Skeletal muscle tissue (tissue), 4 donors: ENCODE results near the gene ADK. TPM values are rescaled to one million over a fixed set of nuclear protein-coding genes. Genes with fewer than 3 reads are reported as not detected.

ENCODE experiments used
- H3K27ac ChIP-seq: one replicate; pipeline ENCODE4 v1.7.0; 2013; ENCODE audit warnings: mild to moderate bottlenecking, low read depth, low read length, inconsistent platforms
- H3K27me3 ChIP-seq, 3 donors: one replicate each; pipeline ENCODE4 v1.7.0; 2013; ENCODE audit warnings: low read length in 3 of 3; ENCODE audit not compliant: control insufficient read depth in 3 of 3, insufficient read depth in 3 of 3
- H3K36me3 ChIP-seq, 3 donors: one replicate each; pipeline ENCODE4 v1.7.0; 2013; ENCODE audit warnings: low read length in 3 of 3; ENCODE audit not compliant: control insufficient read depth in 3 of 3, insufficient read depth in 3 of 3
- H3K4me1 ChIP-seq, 3 donors: one replicate each; pipeline ENCODE4 v1.7.0; 2013; ENCODE audit warnings: low read length in 3 of 3, mild to moderate bottlenecking in 3 of 3; ENCODE audit not compliant: control insufficient read depth in 3 of 3, insufficient read depth in 3 of 3
- H3K4me3 ChIP-seq, 3 donors: one replicate each; pipeline ENCODE4 v1.7.0; 2013; ENCODE audit warnings: low read length in 3 of 3
- H3K9ac ChIP-seq, 3 donors: one replicate each; pipeline ENCODE4 v1.7.0; 2013; ENCODE audit warnings: low read length in 3 of 3, mild to moderate bottlenecking in 3 of 3, moderate library complexity in 2 of 3, low read depth in 1 of 3
- H3K9me3 ChIP-seq, 3 donors: one replicate each; pipeline ENCODE4 v1.7.0; 2013; ENCODE audit warnings: low read length in 3 of 3; ENCODE audit not compliant: control insufficient read depth in 3 of 3
- total RNA-seq: library from RNA; depleted of rRNA; stranded (reverse); fragments of >200 nt; gene quantifications from one replicate; pipeline ENCODE4 v1.2.3, GENCODE V29; 2014
- donor health status: Osteomylitis.

ADK gene
- total RNA-seq, result 28.2 TPM

DNA sequence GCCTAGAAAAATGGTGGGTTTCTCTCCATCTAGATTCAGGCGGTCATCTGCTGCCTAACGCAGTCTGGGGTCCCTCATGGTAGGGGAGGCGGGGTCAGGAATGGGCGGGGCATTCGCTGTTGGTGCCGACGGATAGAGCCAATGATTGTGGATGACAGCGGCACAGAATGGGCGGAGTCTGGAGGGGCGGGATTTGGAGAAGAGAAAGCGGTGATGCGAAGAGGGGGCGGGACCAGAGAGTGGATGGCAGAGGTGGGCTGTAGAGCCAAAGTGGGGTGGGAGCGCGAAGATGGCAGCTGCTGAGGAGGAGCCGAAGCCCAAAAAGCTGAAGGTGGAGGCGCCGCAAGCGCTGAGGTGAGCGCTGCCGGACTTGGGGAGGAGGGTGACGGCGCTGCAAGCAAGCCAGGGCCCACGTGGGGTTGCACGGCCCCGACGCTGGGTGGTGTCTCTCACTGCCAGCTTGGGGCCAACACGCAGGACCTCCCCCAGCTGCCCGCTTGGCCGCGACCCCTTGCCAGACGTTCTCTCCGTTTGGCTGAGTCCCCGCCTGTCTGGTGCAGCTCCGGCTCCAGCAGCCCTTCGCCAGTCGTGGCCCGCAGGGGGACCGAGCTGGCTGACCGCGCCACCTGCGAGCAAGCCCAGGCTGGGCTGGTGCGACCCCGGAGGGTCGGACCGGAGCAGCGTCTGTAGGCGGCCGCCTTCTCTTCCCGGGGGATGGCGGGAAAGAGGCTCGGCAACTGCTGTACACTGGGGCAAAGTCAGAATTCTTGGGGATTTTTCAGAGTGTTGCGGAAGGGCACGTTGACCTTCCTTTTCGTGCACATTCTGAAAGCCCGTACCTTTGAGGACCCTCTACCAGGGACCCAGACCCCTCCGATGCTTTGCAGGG is at the start of gene ADK:
TSS of gene ADK (plus strand) at position 232 of the 889 bp plus-strand sequence. CDS start at position 290, 58 bp downstream.
- Histone ChIP-seq H3K4me3 (peak within 1 kb of the TSS; percentile 73 to 97 (median 94)), H3K27ac (peak within 1 kb of the TSS; percentile 87), H3K4me1 (peaks cover 6 to 39% (median 28%) of the 10 kb centered on the region in 3 donors), H3K9ac (peak within 1 kb of the TSS; percentile 93 to 97 (median 96)), H3K9me3 (no peaks in the 10 kb centered on the region), H3K27me3 (no peaks in the 10 kb centered on the region), H3K36me3 (no peaks in the 10 kb centered on the region)

GRCh38 chr10:74103560-74104258 is 47.3 kb upstream of the ADK start:
- no peak overlapping the region for H3K27ac ChIP-seq
- no peak overlapping the region for H3K4me3 ChIP-seq
- H3K9ac ChIP-seq, result no peak overlapping the region
- H3K4me1 ChIP-seq, result no peaks in the 10 kb centered on the region
- peaks cover 57 to 80% (median 74%) of the 10 kb centered on the region in 3 donors for H3K36me3 ChIP-seq
- no peaks in the 10 kb centered on the region for H3K9me3 ChIP-seq
- no peaks in the 10 kb centered on the region for H3K27me3 ChIP-seq

DNA sequence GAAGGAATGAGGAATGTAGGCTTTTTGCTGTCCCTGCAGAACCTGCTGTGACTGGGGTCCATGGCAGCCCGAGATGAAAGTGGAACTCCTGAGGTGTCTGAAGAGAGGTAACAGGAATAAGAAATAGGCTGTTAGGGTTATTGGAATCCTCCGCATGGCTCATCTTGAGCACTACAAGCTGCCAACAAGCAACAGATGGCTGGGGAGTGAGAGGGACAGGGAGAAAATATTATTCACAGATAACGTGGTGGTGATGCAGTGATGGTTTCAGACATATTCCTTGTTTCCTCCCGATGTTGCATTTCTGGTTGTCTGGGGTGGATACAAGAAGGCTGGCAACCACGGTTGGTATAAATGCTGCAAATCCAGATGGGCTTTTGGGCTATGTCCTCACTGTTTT is 46.5 kb upstream of the ADK start:
- Histone ChIP-seq H3K9ac (no peak overlapping the region), H3K36me3 (peaks cover 57 to 82% (median 75%) of the 10 kb centered on the region in 3 donors), H3K9me3 (no peaks in the 10 kb centered on the region), H3K27me3 (no peaks in the 10 kb centered on the region), H3K27ac (no peak overlapping the region), H3K4me1 (no peaks in the 10 kb centered on the region), H3K4me3 (no peak overlapping the region)

DNA sequence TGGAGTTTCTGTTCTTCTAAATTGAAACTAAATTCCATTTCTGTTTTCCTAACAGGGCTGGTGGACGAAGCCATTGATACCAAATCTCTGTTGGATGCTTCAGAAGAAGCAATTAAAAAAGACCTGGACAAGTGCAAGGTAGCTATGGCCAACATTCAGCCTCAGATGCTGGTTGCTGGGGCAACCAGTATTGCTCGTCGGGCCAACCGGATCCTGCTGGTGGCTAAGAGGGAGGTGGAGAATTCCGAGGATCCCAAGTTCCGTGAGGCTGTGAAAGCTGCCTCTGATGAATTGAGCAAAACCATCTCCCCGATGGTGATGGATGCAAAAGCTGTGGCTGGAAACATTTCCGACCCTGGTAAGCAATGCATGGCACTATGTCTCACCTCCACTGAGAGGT is 46.0 kb upstream of the ADK start:
- Histone ChIP-seq H3K27me3 (no peaks in the 10 kb centered on the region), H3K27ac (no peak overlapping the region)

DNA sequence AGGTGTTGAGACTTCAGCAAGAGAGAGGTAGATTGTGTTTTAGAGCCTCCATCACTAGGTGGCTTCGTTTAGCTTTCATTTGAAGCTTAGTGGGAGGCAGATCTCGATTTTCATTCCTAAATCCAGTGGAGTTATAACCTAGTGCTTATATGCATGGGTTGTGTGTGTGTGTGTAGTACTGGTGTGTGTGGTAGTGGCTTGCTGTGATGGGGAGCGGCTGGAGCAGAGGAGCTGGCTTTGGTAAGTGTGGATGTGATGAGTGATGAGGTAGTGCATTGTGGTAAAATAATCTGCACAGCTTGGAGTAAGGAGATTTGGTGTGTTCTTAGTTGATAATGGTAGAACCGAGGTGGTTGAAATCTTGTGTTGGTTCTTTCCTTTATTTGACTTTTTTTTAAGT is 43.6 kb upstream of the ADK start:
- H3K36me3 ChIP-seq, result peaks cover 67 to 89% (median 85%) of the 10 kb centered on the region in 3 donors
- H3K9me3 ChIP-seq, result no peaks in the 10 kb centered on the region
- H3K4me1 ChIP-seq, result no peaks in the 10 kb centered on the region
- H3K4me3 ChIP-seq, result no peak overlapping the region
- H3K27me3 ChIP-seq, result no peaks in the 10 kb centered on the region
- H3K27ac ChIP-seq, result no peak overlapping the region
- no peak overlapping the region for H3K9ac ChIP-seq

More for the DNA sequence above, 46.0 kb upstream of the ADK start:
- H3K4me1 ChIP-seq, result no peaks in the 10 kb centered on the region
- no peak overlapping the region for H3K9ac ChIP-seq
- no peaks in the 10 kb centered on the region for H3K9me3 ChIP-seq
- peaks cover 55 to 82% (median 75%) of the 10 kb centered on the region in 3 donors for H3K36me3 ChIP-seq
- H3K4me3 ChIP-seq, result no peak overlapping the region

- H3K36me3 ChIP-seq, result peaks cover 77 to 90% (median 88%) of the 10 kb centered on the region in 3 donors
- H3K9me3 ChIP-seq, result no peaks in the 10 kb centered on the region
- no peaks in the 10 kb centered on the region for H3K4me1 ChIP-seq
- no peaks in the 10 kb centered on the region for H3K27me3 ChIP-seq
- no peak overlapping the region for H3K27ac ChIP-seq
- no peak overlapping the region for H3K4me3 ChIP-seq
- no peak overlapping the region for H3K9ac ChIP-seq
Observed at GRCh38 chr10:74109452-74109851, 41.6 kb upstream of the ADK start.

DNA sequence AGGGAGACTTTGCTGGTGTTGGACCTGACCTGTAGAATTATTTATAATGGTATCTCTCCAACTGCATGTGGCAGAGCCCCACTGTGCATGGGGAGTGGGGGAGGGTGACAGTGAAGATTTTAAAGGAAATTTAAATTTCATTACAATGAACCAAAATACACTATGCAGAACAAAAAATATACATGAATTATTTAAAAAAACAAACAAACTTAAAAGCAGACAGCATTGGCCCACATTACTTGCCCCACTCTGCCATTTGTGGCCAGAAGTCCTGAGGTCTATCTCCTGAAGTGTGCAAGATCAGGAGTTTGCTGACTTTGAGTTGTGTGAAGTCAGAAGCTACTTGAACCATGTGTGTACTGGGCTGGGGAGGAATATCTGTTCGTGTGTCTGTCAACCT is 40.9 kb upstream of the ADK start:
- H3K36me3 ChIP-seq, result peaks cover 78 to 90% (median 88%) of the 10 kb centered on the region in 3 donors
- no peaks in the 10 kb centered on the region for H3K27me3 ChIP-seq
- no peaks in the 10 kb centered on the region for H3K9me3 ChIP-seq
- H3K4me3 ChIP-seq, result no peak overlapping the region
- peak overlapping the region in 1 of 3 donors; percentile 23 for H3K9ac ChIP-seq
- H3K4me1 ChIP-seq, result no peaks in the 10 kb centered on the region
- no peak overlapping the region for H3K27ac ChIP-seq

DNA sequence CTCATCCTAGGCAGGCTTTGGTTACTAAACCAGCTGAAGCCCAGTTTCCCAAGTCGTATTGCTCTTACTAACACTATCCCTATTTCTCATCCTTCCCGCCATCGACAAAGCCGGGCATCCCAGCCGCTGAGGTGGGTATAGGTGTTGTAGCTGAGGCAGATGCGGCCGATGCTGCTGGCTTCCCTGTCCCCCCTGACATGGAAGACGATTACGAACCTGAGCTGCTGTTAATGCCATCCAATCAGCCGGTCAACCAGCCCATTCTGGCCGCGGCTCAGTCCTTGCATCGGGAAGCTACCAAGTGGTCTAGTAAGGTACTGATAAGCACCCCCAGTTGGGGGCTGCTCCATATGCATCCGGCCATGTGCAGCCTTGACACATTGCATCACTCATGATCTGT is 39.2 kb upstream of the ADK start:
- Histone ChIP-seq H3K27me3 (no peaks in the 10 kb centered on the region), H3K9ac (no peak overlapping the region), H3K27ac (no peak overlapping the region), H3K9me3 (no peaks in the 10 kb centered on the region), H3K4me1 (no peaks in the 10 kb centered on the region), H3K4me3 (no peak overlapping the region), H3K36me3 (peaks cover 77 to 90% (median 85%) of the 10 kb centered on the region in 3 donors)

DNA sequence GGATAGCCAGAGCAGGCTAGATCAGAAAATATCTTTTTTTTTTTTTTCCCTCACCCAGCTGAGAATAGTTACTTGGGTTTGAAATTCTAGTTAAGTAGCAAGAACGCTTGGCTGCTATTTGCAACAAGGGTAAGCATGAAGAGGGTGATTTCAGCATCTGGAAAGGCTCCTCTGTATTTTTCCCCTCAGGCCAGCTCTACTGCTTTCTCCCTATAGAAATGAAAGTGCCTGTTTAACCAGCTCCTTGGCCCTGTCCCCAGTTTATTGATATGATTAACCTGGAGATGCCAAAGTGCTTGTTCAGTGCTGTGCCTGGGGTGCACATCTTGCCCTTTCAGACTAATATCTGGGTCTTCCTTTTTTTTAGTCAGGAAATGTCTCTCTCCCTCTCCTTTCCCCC is 37.5 kb upstream of the ADK start:
- no peaks in the 10 kb centered on the region for H3K27me3 ChIP-seq
- peak overlapping the region; percentile 7 for H3K27ac ChIP-seq
- no peak overlapping the region for H3K4me3 ChIP-seq
- H3K9me3 ChIP-seq, result no peaks in the 10 kb centered on the region
- H3K4me1 ChIP-seq, result no peaks in the 10 kb centered on the region
- no peak overlapping the region for H3K9ac ChIP-seq
- H3K36me3 ChIP-seq, result peaks cover 74 to 94% (median 86%) of the 10 kb centered on the region in 3 donors

DNA sequence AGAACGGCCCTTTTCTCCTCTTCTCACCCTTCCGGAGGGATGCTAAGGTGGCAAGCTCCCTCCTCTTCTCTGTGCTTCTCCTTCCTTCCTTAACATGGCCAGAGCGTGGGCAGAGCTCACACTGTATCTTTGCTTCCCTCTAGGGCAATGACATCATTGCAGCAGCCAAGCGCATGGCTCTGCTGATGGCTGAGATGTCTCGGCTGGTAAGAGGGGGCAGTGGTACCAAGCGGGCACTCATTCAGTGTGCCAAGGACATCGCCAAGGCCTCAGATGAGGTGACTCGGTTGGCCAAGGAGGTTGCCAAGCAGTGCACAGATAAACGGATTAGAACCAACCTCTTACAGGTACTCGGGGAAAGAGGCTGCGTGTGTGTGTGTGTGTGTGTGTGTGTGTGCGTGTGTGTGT is 37.0 kb upstream of the ADK start:
- Histone ChIP-seq H3K4me3 (no peak overlapping the region), H3K9ac (no peak overlapping the region), H3K9me3 (no peaks in the 10 kb centered on the region), H3K27ac (no peak overlapping the region), H3K4me1 (no peaks in the 10 kb centered on the region), H3K27me3 (no peaks in the 10 kb centered on the region), H3K36me3 (peaks cover 74 to 95% (median 86%) of the 10 kb centered on the region in 3 donors)
